HepG2 (cell line): ENCODE data around the gene NKPD1. TPM values are rescaled to one million over a fixed set of nuclear protein-coding genes. Genes with fewer than 3 reads are reported as not detected.

Source experiments
- AHR ChIP-seq: IDR thresholded peaks from 2 replicates; pipeline ENCODE4 v1.6.1; 2018; ENCODE audit warnings: missing genetic modification reagents, missing compliant biosample characterization
- CREB3 ChIP-seq: sonication (generic); formaldehyde crosslinking; IDR thresholded peaks from 2 replicates; pipeline ENCODE4 v1.5.0; 2020; ENCODE audit warnings: missing genetic modification reagents
- DMAP1 ChIP-seq: IDR thresholded peaks from 2 replicates; pipeline ENCODE4 v1.6.1; 2016
- DZIP1 ChIP-seq: sonication (generic); formaldehyde crosslinking; IDR thresholded peaks from 2 replicates; pipeline ENCODE4 v1.5.0; 2020; ENCODE audit warnings: mild to moderate bottlenecking, missing genetic modification reagents
- FIP1L1 ChIP-seq: fragments of 200-400 bp; formaldehyde crosslinking; IDR thresholded peaks from 2 replicates; pipeline ENCODE4 v1.6.1; 2018; ENCODE audit warnings: low read depth, mild to moderate bottlenecking, low read length, moderate library complexity, borderline replicate concordance; ENCODE audit not compliant: insufficient read depth
- FOXA3 ChIP-seq: IDR thresholded peaks from 2 replicates; pipeline ENCODE4 v1.6.1; 2016; ENCODE audit warnings: missing genetic modification reagents, missing compliant biosample characterization
- GATAD2A ChIP-seq: IDR thresholded peaks from 2 replicates; pipeline ENCODE4 v1.6.1; 2016
- HOXA9 ChIP-seq: sonication (generic); formaldehyde crosslinking; IDR thresholded peaks from 2 replicates; pipeline ENCODE4 v1.8.1; 2022; ENCODE audit warnings: missing genetic modification reagents, mild to moderate bottlenecking, moderate library complexity, borderline replicate concordance
- LBX2 ChIP-seq: sonication (generic); formaldehyde crosslinking; IDR thresholded peaks from 2 replicates; pipeline ENCODE4 v1.5.0; 2020; ENCODE audit warnings: missing genetic modification reagents, mild to moderate bottlenecking, borderline replicate concordance
- MYC ChIP-seq: sonication (generic); formaldehyde crosslinking; IDR thresholded peaks from 2 replicates; pipeline ENCODE4 v1.9.0; 2021; ENCODE audit warnings: missing genetic modification reagents, borderline replicate concordance
- PHF8 ChIP-seq: sonication (generic); formaldehyde crosslinking; IDR thresholded peaks from 2 replicates; pipeline ENCODE4 v1.5.0; 2020; ENCODE audit warnings: missing genetic modification reagents
- TBL1XR1 ChIP-seq: fragments of 150-350 bp; IDR thresholded peaks from 2 replicates; pipeline ENCODE4 v1.6.1; 2014; ENCODE audit warnings: borderline replicate concordance, low read length; ENCODE audit not compliant: partially characterized antibody
- ZGPAT ChIP-seq: IDR thresholded peaks from 2 replicates; pipeline ENCODE4 v1.6.1; 2016; ENCODE audit warnings: mild to moderate bottlenecking
- ZHX2 ChIP-seq, 2 experiments: sonication (generic) in 1 of 2; formaldehyde crosslinking in 1 of 2; IDR thresholded peaks; 2 replicates each; pipeline versions ENCODE4 v1.6.1 to v1.9.0; 2014 to 2022; ENCODE audit warnings: antibody characterized with exemption in 1 of 2, borderline replicate concordance in 1 of 2, inconsistent platforms in 1 of 2, low read depth in 1 of 2, missing genetic modification reagents in 1 of 2
- ZNF350 ChIP-seq: sonication (generic); formaldehyde crosslinking; IDR thresholded peaks from 2 replicates; pipeline ENCODE4 v1.4.0; 2020; ENCODE audit warnings: mild to moderate bottlenecking, low read depth, missing genetic modification reagents, borderline replicate concordance
- ZNF530 ChIP-seq: sonication (generic); formaldehyde crosslinking; IDR thresholded peaks from 2 replicates; pipeline ENCODE4 v1.5.0; 2020; ENCODE audit warnings: low read depth, mild to moderate bottlenecking, missing genetic modification reagents
- polyA plus RNA-seq, 8 experiments: library from polyadenylated mRNA; depleted of rRNA in 3 of 8; stranded (reverse) in 7 of 8; unstranded in 1 of 8; fragments of >200 nt; fragmentation: Illumina TruSeq in 4 of 8; extraction: Trizol in 4 of 8; gene quantifications; 2 replicates each; pipeline versions ENCODE4 v1.2.1 to v1.2.3, GENCODE V29; 2011 to 2016; ENCODE audit warnings: low read depth in 4 of 8, missing spikeins in 1 of 8, mixed read lengths in 1 of 8; ENCODE audit not compliant: insufficient read depth in 1 of 8
- total RNA-seq, 5 experiments: library from RNA; depleted of rRNA; stranded (reverse); fragments of >200 nt; fragmentation: Illumina TruSeq; extraction: Trizol; gene quantifications; 2 replicates each; pipeline ENCODE4 v1.2.3, GENCODE V29; 2016; ENCODE audit warnings: low read depth in 1 of 5

NKPD1 gene
- total and polyA plus RNA-seq, 2 of the 13 experiments (the other 11 are each of a cell fraction or from before 2014, with no cell fraction given) = 0.03 TPM; not detected in 1

DNA sequence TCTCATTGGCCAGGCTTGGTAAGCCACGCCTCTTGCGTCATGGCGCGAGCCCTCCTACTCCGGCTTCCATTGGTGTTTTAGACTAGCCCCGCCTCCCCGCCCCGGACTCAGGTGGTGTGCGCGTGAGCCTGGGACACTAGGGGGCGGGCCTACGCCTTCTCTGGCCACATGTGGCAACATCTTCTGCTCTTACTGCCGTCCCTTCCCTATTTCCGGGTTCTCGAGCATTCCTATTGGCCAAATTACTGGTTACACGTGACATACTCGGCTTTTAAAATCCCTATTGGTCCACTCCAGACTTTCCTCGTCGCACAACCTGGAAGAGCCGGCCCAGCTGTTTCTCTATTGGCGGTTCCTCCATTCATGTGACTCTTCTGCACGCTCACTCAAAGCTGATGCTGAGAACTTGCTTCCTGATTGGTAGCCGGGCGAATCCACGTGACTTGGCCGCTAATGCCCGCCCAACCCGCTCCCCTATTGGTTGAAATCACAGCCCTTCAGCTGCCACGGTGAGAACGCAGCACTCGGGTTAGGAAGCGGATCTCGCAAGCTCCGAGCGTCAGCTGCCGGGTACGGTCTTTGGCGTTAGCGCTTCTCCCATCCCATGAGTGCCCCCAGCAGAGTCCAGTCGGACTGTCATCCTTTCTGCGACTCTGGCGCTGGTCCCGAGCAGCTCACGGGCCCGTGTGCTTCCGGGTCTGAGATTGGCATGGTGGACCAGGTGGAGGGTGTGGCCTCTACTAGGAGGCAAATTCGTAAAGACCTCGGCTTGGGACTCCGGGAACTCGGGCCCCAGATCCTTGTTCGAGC is 17.7 kb upstream of the NKPD1 start, which contains the start of gene BLOC1S3 (continued):
- peak; percentile 55 for TF ChIP-seq ZGPAT (CRISPR knock-in tag)
- TF ChIP-seq FOXA3 (CRISPR knock-in tag) = peak; percentile 10; the same call in 1 of the 2 replicates
- no peak for TF ChIP-seq FIP1L1
- TF ChIP-seq MYC (CRISPR knock-in tag) = peak; percentile 93
- TF ChIP-seq PHF8 (CRISPR knock-in tag) = peak; percentile 65
- peak; percentile 84 for TF ChIP-seq ZHX2 (IDR thresholded peaks at IDR 0.05; ENCODE audit: low read depth)
- no peak for TF ChIP-seq ZHX2 (CRISPR knock-in tag; IDR thresholded peaks at IDR 0.05; ENCODE audit: borderline replicate concordance)
- TF ChIP-seq ZNF530 (CRISPR knock-in tag) = no peak
- TF ChIP-seq ZNF350 (CRISPR knock-in tag) = peak; percentile 42; the same call in 1 of the 2 replicates
- peak; percentile 73; the same call in 1 of the 2 replicates for TF ChIP-seq DMAP1 (CRISPR knock-in tag)
- no peak; the same call in 1 of the 2 replicates for TF ChIP-seq CREB3 (CRISPR knock-in tag)
- peak; percentile 25; the same call in 1 of the 2 replicates for TF ChIP-seq GATAD2A
- TF ChIP-seq AHR (CRISPR knock-in tag) = no peak
- no peak for TF ChIP-seq TBL1XR1
- TF ChIP-seq HOXA9 (CRISPR knock-in tag) = no peak
- no peak for TF ChIP-seq DZIP1 (CRISPR knock-in tag)
- no peak for TF ChIP-seq LBX2
